K562 (cell line): ENCODE data around the gene RBPJL.

Experiments
- CC2D1A ChIP-seq: fragments of 450-650 bp; IDR thresholded peaks from 2 replicates; pipeline ENCODE4 v1.6.1; 2017; ENCODE audit warnings: mild to moderate bottlenecking
- CREB1 ChIP-seq, 2 experiments: sonication (generic) in 1 of 2; formaldehyde crosslinking in 1 of 2; IDR thresholded peaks; 2 replicates each; pipeline versions ENCODE4 v1.6.1 to v1.8.0; 2012 to 2022; ENCODE audit warnings: inconsistent platforms in 1 of 2, mild to moderate bottlenecking in 1 of 2, missing genetic modification reagents in 1 of 2, moderate library complexity in 1 of 2
- HBP1 ChIP-seq: fragments of 450-650 bp; formaldehyde crosslinking; IDR thresholded peaks from 2 replicates; pipeline ENCODE4 v1.4.0; 2022; ENCODE audit warnings: missing genetic modification characterization
- POLR2B ChIP-seq: fragments of 450-650 bp; IDR thresholded peaks from 2 replicates; pipeline ENCODE4 v1.6.1; 2018; ENCODE audit warnings: low read depth; ENCODE audit not compliant: partially characterized antibody
- STAG1 ChIP-seq: sonication (generic); formaldehyde crosslinking; IDR thresholded peaks from 2 replicates; pipeline ENCODE4 v1.5.0; 2020; ENCODE audit warnings: missing genetic modification reagents, borderline replicate concordance
- ZNF583 ChIP-seq: fragments of 250-450 bp; sonication (Bioruptor Pico); IDR thresholded peaks from 2 replicates; pipeline ENCODE4 v1.4.0; 2020
- TF ChIP-seq, protein P1 (sequence below): sonication (generic); formaldehyde crosslinking; IDR thresholded peaks from 2 replicates; pipeline ENCODE4 v1.4.0; 2020; ENCODE audit warnings: mild to moderate bottlenecking, missing genetic modification reagents

- TF ChIP-seq, protein P1, sequence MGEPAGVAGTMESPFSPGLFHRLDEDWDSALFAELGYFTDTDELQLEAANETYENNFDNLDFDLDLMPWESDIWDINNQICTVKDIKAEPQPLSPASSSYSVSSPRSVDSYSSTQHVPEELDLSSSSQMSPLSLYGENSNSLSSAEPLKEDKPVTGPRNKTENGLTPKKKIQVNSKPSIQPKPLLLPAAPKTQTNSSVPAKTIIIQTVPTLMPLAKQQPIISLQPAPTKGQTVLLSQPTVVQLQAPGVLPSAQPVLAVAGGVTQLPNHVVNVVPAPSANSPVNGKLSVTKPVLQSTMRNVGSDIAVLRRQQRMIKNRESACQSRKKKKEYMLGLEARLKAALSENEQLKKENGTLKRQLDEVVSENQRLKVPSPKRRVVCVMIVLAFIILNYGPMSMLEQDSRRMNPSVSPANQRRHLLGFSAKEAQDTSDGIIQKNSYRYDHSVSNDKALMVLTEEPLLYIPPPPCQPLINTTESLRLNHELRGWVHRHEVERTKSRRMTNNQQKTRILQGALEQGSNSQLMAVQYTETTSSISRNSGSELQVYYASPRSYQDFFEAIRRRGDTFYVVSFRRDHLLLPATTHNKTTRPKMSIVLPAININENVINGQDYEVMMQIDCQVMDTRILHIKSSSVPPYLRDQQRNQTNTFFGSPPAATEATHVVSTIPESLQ (CRISPR knock-in tag) = no peak
- TF ChIP-seq STAG1 (CRISPR knock-in tag) (no peak), CREB1 (IDR thresholded peaks at IDR 0.05) (no peak), CREB1 (CRISPR knock-in tag; IDR thresholded peaks at IDR 0.05) (no peak), HBP1 (CRISPR knock-in tag) (no peak), CC2D1A (no peak), POLR2B (no peak), ZNF583 (CRISPR knock-in tag) (no peak)
These were observed 35.6 kb downstream of the RBPJL start for GRCh38 chr20:45341939-45342854.
